Measurements from ENCODE around the gene LGI2.

DNA sequence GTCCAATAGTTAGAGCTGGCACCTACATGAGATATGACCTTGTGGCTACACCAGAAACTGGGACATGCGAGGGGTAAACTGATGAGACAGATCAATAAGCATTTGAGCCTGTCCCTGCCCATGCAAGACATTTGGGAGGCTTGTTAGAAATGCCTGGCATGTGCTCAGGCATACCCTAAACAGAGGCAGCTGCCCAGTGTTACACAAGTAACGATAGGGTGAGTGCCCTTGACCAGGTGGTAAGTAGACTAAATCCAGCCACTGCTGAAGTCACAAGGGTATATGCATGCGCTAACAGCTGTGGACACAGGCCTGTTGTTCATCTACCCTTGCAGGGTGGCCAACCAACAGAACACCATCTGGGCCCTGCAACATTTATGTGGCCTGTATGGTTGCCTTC lies 61.8 kb downstream of the LGI2 start:
- TF ChIP-seq CTCF (conservative IDR thresholded peaks at IDR 0.05; ENCODE audit: low read length) (no peak), EZH2phosphoT487 (IDR thresholded peaks at IDR 0.05; ENCODE audit: borderline replicate concordance) (no peak)
